Measurements from ENCODE around the gene FOXD2.

- TF ChIP-seq ZNF384 (IDR thresholded peaks at IDR 0.05) (no peak), FOXM1 (IDR thresholded peaks at IDR 0.05; ENCODE audit: borderline replicate concordance) (no peak), PKNOX1 (IDR thresholded peaks at IDR 0.05) (no peak), FOXK2 (IDR thresholded peaks at IDR 0.05) (no peak), L3MBTL2 (conservative IDR thresholded peaks at IDR 0.05) (no peak), NFRKB (IDR thresholded peaks at IDR 0.05) (no peak), FOXA1 (IDR thresholded peaks at IDR 0.05) (no peak), ARNT (IDR thresholded peaks at IDR 0.05) (no peak), BHLHE40 (IDR thresholded peaks at IDR 0.05; ENCODE audit: borderline replicate concordance) (no peak)
These were observed 3.7 kb downstream of the FOXD2 start for GRCh38 chr1:47441450-47442106.

Data from HEK293T (cell line).